Measurements from ENCODE around the gene EHBP1L1.

The EHBP1L1 gene

GRCh38 chr11:65538232-65538914 lies 37.5 kb upstream of the EHBP1L1 start:
- Histone ChIP-seq H3K36me3 (ENCODE audit: control insufficient read depth, insufficient read depth, low read length) (peaks cover 24% of the 10 kb centered on the region), H3K4me3 (ENCODE audit: low read depth, low read length) (peak overlapping the region; percentile 77), H3K4me1 (ENCODE audit: control insufficient read depth, insufficient read depth, low read length) (no peaks in the 10 kb centered on the region), H3K9me3 (ENCODE audit: control insufficient read depth, insufficient read depth, low read length) (no peaks in the 10 kb centered on the region), H3K27me3 (ENCODE audit: control insufficient read depth, insufficient read depth, low read length) (peaks cover 20% of the 10 kb centered on the region), H3K9ac (ENCODE audit: low read depth, low read length) (no peak overlapping the region)

DNA sequence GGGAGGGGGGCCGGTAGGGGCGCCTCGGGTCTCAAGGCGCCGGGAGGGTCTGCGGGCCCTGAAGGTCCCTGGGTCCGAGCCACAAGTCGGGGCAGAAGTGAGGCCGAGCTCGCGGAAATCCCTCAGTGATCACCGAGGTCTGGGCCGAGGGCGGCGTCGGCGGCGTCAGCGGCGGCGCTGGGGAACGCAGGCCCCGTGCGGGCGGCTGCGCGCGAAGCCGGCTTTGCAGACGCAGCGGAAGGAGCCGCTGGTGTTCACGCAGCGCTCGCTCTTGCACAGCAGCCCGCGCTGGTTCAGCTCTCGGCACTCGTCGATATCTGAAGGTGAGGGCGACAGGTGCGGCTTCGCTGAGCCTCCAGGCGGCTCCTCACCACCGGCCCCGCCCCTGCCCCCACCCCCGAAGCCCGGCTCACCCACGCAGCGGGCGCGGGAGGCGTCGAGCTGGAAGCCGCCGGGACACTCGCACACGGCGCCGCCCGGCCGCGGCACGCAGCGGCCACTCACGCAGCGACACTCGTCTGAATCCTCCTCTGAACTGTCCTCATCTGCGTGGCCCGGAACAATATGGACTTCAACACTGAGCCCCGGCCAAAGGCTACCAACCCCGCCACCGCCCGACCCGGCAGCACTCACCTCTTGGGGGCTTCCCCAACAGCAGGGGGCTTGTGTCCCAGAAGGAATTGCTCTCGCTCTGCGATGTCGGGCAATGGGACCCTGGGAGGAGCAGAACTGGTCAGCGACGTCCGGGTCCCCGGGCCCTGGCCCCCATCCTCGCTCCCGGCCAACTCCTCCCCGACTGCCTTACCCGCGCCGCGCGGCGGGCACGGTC lies 36.7 kb upstream of the EHBP1L1 start:
- Histone ChIP-seq H3K36me3 (ENCODE audit: control insufficient read depth, insufficient read depth, low read length) (peaks cover 24% of the 10 kb centered on the region), H3K4me1 (ENCODE audit: control insufficient read depth, insufficient read depth, low read length) (no peaks in the 10 kb centered on the region), H3K9ac (ENCODE audit: low read depth, low read length) (peak overlapping the region; percentile 24), H3K4me3 (ENCODE audit: low read depth, low read length) (peak overlapping the region; percentile 77), H3K27me3 (ENCODE audit: control insufficient read depth, insufficient read depth, low read length) (peaks cover 28% of the 10 kb centered on the region), H3K9me3 (ENCODE audit: control insufficient read depth, insufficient read depth, low read length) (no peaks in the 10 kb centered on the region)

GRCh38 chr11:65539744-65540289 lies 36.0 kb upstream of the EHBP1L1 start:
- peaks cover 24% of the 10 kb centered on the region for H3K36me3 ChIP-seq (ENCODE audit: control insufficient read depth, insufficient read depth, low read length)
- H3K9ac ChIP-seq (ENCODE audit: low read depth, low read length), result no peak overlapping the region
- H3K4me3 ChIP-seq (ENCODE audit: low read depth, low read length), result peak overlapping the region; percentile 77
- no peaks in the 10 kb centered on the region for H3K9me3 ChIP-seq (ENCODE audit: control insufficient read depth, insufficient read depth, low read length)
- H3K27me3 ChIP-seq (ENCODE audit: control insufficient read depth, insufficient read depth, low read length), result peaks cover 35% of the 10 kb centered on the region
- no peaks in the 10 kb centered on the region for H3K4me1 ChIP-seq (ENCODE audit: control insufficient read depth, insufficient read depth, low read length)

DNA sequence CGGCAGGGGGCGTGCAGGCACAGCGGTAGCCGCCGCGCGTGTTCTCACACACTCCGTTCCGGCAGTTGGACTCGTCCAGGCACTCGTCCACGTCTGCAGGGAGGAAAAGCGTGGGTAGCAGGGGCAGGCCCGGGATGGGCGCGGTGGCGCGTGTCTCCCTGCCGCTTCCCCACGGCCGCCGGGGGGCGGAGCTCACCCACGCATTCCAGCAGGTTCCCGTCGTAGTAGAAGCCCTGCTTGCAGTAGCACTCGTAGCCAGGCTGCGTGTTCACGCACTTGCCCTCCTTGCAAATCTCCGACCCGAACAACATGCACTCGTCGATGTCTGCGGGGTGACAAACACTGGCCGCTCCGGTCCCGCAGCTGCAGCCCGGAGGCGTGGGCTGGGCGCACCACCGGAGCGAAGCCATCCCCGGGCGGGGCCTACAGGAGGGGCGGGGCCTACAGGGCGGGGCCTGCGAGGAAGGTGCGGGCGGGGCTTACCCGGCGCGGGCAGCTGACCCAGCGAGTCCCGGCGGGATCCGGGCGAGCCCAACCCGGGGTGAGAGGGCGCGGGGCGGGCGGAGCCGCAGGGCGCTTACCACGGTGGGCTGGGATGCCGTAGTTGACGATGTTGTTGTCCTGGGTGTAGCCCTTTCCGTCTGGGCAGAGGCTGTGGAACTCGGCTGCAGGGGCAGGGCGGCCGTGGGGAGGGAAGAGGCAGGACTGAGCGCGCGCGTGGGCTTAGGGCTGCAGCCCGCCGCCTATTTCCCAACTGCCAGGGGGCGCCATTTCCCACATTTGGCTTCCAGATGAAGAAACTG lies 35.4 kb upstream of the EHBP1L1 start:
- Histone ChIP-seq H3K4me1 (ENCODE audit: control insufficient read depth, insufficient read depth, low read length) (no peaks in the 10 kb centered on the region), H3K36me3 (ENCODE audit: control insufficient read depth, insufficient read depth, low read length) (peaks cover 19% of the 10 kb centered on the region), H3K9me3 (ENCODE audit: control insufficient read depth, insufficient read depth, low read length) (no peaks in the 10 kb centered on the region), H3K9ac (ENCODE audit: low read depth, low read length) (no peak overlapping the region), H3K4me3 (ENCODE audit: low read depth, low read length) (peak overlapping the region; percentile 77), H3K27me3 (ENCODE audit: control insufficient read depth, insufficient read depth, low read length) (peaks cover 42% of the 10 kb centered on the region)

GRCh38 chr11:65541093-65541982 lies 34.5 kb upstream of the EHBP1L1 start:
- peak overlapping the region; percentile 77 for H3K4me3 ChIP-seq (ENCODE audit: low read depth, low read length)
- H3K36me3 ChIP-seq (ENCODE audit: control insufficient read depth, insufficient read depth, low read length), result peaks cover 12% of the 10 kb centered on the region
- H3K9ac ChIP-seq (ENCODE audit: low read depth, low read length), result no peak overlapping the region
- H3K27me3 ChIP-seq (ENCODE audit: control insufficient read depth, insufficient read depth, low read length), result peaks cover 50% of the 10 kb centered on the region
- H3K4me1 ChIP-seq (ENCODE audit: control insufficient read depth, insufficient read depth, low read length), result no peaks in the 10 kb centered on the region
- no peaks in the 10 kb centered on the region for H3K9me3 ChIP-seq (ENCODE audit: control insufficient read depth, insufficient read depth, low read length)

DNA sequence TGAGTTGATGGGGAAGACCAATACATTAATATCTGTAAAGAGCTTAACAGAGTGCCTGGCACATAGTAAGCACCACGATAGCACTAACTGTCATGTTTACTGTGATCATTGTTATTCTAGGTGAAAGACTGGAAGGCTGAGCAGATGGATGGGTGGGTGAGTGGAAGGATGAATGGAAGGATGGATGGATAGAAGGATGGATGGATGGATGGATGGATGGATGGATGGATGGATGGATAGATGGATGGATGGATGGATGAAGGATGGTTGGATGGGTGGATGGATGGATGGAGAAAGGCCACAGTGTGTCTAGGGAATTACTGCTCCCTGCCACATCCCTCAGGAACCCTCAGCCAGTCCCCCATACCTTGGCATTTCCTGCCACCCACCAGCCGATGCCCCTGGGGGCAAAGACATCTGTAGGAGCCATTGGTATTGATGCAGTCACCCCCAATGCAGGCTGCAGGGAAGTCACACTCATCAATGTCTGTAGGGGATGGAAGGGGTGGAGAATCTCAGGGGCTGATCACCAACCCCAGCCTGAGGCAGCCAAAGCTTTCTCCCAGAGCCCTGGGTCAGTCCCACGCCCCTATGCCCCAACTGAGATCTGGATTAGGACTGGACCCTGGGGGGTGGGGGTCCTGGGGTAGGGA lies 33.0 kb upstream of the EHBP1L1 start:
- H3K27me3 ChIP-seq (ENCODE audit: control insufficient read depth, insufficient read depth, low read length), result peaks cover 57% of the 10 kb centered on the region

DNA sequence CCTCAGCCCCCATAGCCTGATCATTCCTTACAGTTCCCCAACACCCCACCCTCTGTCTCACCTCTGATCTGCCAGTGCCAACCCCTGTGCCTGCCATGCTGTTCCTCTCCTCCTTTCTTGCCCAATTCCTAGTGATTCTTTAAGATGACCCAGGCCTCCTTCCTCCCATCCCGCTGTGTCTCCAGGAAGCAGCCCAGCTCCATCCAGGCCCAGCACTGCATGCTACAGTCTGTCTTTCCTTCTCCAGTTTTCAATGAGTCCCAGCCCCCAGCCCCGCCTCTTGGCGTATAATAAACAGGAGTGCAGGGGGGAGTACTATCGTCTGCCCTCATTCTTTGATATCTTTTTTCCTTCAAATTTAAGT lies 30.0 kb upstream of the EHBP1L1 start:
- Histone ChIP-seq H3K36me3 (ENCODE audit: control insufficient read depth, insufficient read depth, low read length) (no peaks in the 10 kb centered on the region), H3K9ac (ENCODE audit: low read depth, low read length) (no peak overlapping the region), H3K27me3 (ENCODE audit: control insufficient read depth, insufficient read depth, low read length) (peaks cover 70% of the 10 kb centered on the region), H3K4me1 (ENCODE audit: control insufficient read depth, insufficient read depth, low read length) (no peaks in the 10 kb centered on the region), H3K4me3 (ENCODE audit: low read depth, low read length) (peak overlapping the region; percentile 64), H3K9me3 (ENCODE audit: control insufficient read depth, insufficient read depth, low read length) (no peaks in the 10 kb centered on the region)

More for the DNA sequence above, 33.0 kb upstream of the EHBP1L1 start:
- no peak overlapping the region for H3K4me3 ChIP-seq (ENCODE audit: low read depth, low read length)
- H3K4me1 ChIP-seq (ENCODE audit: control insufficient read depth, insufficient read depth, low read length), result no peaks in the 10 kb centered on the region
- no peak overlapping the region for H3K9ac ChIP-seq (ENCODE audit: low read depth, low read length)
- peaks cover 2% of the 10 kb centered on the region for H3K36me3 ChIP-seq (ENCODE audit: control insufficient read depth, insufficient read depth, low read length)
- H3K9me3 ChIP-seq (ENCODE audit: control insufficient read depth, insufficient read depth, low read length), result no peaks in the 10 kb centered on the region

DNA sequence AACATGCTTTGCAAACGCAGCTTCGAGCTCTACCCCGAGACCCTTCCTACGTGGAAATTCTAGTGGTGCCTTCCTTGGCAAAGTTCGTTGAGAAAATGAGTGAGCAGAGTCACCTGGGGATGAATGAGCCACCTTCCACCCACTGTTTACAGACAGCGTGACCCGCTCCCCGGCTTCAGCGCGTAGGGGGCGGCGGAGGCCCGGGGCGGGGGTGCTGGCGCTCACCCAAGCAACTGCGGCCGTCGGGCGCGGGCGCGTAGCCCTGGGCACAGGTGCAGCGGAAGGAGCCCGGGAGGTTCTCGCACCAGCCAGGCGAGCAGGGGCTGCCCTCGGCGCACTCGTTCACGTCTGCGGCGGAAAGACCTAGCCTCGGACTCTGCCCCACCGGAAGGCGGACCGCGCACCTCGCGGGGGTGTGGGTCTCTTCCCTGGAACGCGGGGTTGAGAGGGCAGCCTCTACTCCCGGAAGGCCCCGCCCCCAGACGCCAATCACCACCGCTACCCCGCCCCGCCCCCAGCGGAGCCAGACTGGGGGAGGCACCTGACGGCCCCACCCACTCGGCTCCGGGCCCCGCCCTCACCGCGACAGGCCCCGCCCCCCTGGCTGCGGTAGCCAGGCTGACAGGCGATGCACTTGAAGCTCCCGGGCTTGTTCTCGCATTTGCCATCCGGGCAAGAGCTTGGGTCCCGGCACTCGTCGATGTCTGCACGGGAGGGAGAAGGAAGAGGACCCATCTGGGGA lies 29.5 kb upstream of the EHBP1L1 start:
- Histone ChIP-seq H3K4me3 (ENCODE audit: low read depth, low read length) (peak overlapping the region; percentile 64), H3K4me1 (ENCODE audit: control insufficient read depth, insufficient read depth, low read length) (peaks cover under 1% of the 10 kb centered on the region), H3K9ac (ENCODE audit: low read depth, low read length) (no peak overlapping the region), H3K36me3 (ENCODE audit: control insufficient read depth, insufficient read depth, low read length) (no peaks in the 10 kb centered on the region), H3K9me3 (ENCODE audit: control insufficient read depth, insufficient read depth, low read length) (no peaks in the 10 kb centered on the region), H3K27me3 (ENCODE audit: control insufficient read depth, insufficient read depth, low read length) (peaks cover 69% of the 10 kb centered on the region)

GRCh38 chr11:65547446-65548125 lies 28.3 kb upstream of the EHBP1L1 start:
- H3K27me3 ChIP-seq (ENCODE audit: control insufficient read depth, insufficient read depth, low read length), result peaks cover 70% of the 10 kb centered on the region
- no peaks in the 10 kb centered on the region for H3K36me3 ChIP-seq (ENCODE audit: control insufficient read depth, insufficient read depth, low read length)
- no peaks in the 10 kb centered on the region for H3K9me3 ChIP-seq (ENCODE audit: control insufficient read depth, insufficient read depth, low read length)
- peaks cover 4% of the 10 kb centered on the region for H3K4me1 ChIP-seq (ENCODE audit: control insufficient read depth, insufficient read depth, low read length)
- H3K4me3 ChIP-seq (ENCODE audit: low read depth, low read length), result peak overlapping the region; percentile 43
- no peak overlapping the region for H3K9ac ChIP-seq (ENCODE audit: low read depth, low read length)

DNA sequence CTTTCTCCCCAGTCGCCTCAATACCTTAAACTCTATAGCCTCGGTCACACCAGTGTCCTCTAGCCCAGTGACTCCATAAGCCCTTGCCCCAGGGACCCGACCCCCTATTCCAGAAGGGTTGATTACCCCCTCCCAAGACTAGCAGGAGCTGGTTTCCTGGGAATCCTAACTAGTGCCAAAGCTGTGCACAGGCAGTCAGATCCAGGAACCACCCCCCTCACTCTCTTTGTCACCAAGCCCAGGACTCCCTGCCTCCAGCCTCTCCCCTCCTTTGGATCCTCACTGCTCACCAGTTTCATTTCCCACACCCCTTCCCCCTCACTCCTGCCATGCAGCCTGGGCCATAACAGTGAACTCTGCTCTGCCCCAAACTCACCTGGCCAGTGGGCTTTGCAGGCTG lies 27.5 kb upstream of the EHBP1L1 start:
- no peak overlapping the region for H3K9ac ChIP-seq (ENCODE audit: low read depth, low read length)
- H3K4me1 ChIP-seq (ENCODE audit: control insufficient read depth, insufficient read depth, low read length), result peaks cover 6% of the 10 kb centered on the region
- H3K4me3 ChIP-seq (ENCODE audit: low read depth, low read length), result no peak overlapping the region
- no peaks in the 10 kb centered on the region for H3K36me3 ChIP-seq (ENCODE audit: control insufficient read depth, insufficient read depth, low read length)
- no peaks in the 10 kb centered on the region for H3K9me3 ChIP-seq (ENCODE audit: control insufficient read depth, insufficient read depth, low read length)
- peaks cover 65% of the 10 kb centered on the region for H3K27me3 ChIP-seq (ENCODE audit: control insufficient read depth, insufficient read depth, low read length)

Data from iPS-15b (cell line).